Smooth muscle cell (in vitro differentiated cells): ENCODE measurements around the gene CARMIL1. TPM values are rescaled to one million over a fixed set of nuclear protein-coding genes. Genes with fewer than 3 reads are reported as not detected.

Experiments
- DNase-seq: peaks from one replicate; lab custom pipeline; 2025; ENCODE audit not compliant: unreplicated experiment; lab: John Stamatoyannopoulos, UW
- H2AFZ ChIP-seq: fragments of 200-600 bp; sonication (generic); 2 replicates; pipeline ENCODE4 v1.6.0; 2016; ENCODE audit warnings: antibody characterized with exemption, low read depth, mild to moderate bottlenecking
- H3F3A ChIP-seq: fragments of 200-600 bp; sonication (generic); 2 replicates; pipeline ENCODE4 v1.6.0; 2017; ENCODE audit warnings: antibody characterized with exemption, low read depth
- H3K27ac ChIP-seq: fragments of 200-600 bp; sonication (generic); 2 replicates; pipeline ENCODE4 v1.5.1; 2016; ENCODE audit warnings: low read depth, mild to moderate bottlenecking
- H3K27me3 ChIP-seq: fragments of 200-600 bp; sonication (generic); 2 replicates; pipeline ENCODE4 v1.6.1; 2016; ENCODE audit warnings: low read depth, mild to moderate bottlenecking
- H3K36me3 ChIP-seq: fragments of 200-600 bp; sonication (generic); 2 replicates; pipeline ENCODE4 v1.5.1; 2016; ENCODE audit warnings: low read depth
- H3K4me1 ChIP-seq: fragments of 200-600 bp; sonication (generic); 2 replicates; pipeline ENCODE4 v1.5.1; 2016; ENCODE audit warnings: low read depth
- H3K4me2 ChIP-seq: fragments of 200-600 bp; sonication (generic); 2 replicates; pipeline ENCODE4 v1.6.0; 2016; ENCODE audit warnings: mild to moderate bottlenecking
- H3K4me3 ChIP-seq: fragments of 200-600 bp; sonication (generic); 2 replicates; pipeline ENCODE4 v1.5.1; 2016; ENCODE audit warnings: mild to moderate bottlenecking
- H3K79me2 ChIP-seq: fragments of 200-600 bp; sonication (generic); 2 replicates; pipeline ENCODE4 v1.6.0; 2016; ENCODE audit warnings: low read depth, mild to moderate bottlenecking
- H3K9ac ChIP-seq: fragments of 200-600 bp; sonication (generic); 2 replicates; pipeline ENCODE4 v1.6.0; 2016; ENCODE audit warnings: low read depth
- H3K9me3 ChIP-seq: fragments of 200-600 bp; sonication (generic); replicated peaks from 2 replicates; pipeline ENCODE4 v1.5.1; 2016; ENCODE audit warnings: low read depth
- H4K20me1 ChIP-seq: fragments of 200-600 bp; sonication (generic); 2 replicates; pipeline ENCODE4 v1.6.0; 2016; ENCODE audit warnings: low read depth
- WGBS: methylation state at CpG from one replicate; pipeline ENCODE4 v1.1.7; 2016; ENCODE audit warnings: low lambda C conversion rate; 5-methylcytosine and 5-hydroxymethylcytosine counted together
- polyA plus RNA-seq: library from polyadenylated mRNA; unstranded; fragments of >200 nt; fragmentation: Nextera tagmentation; extraction: Ambion mirVana; gene quantifications from 2 replicates; pipeline ENCODE4 v1.2.1, GENCODE V29; 2016
- total RNA-seq: library from RNA; depleted of rRNA; stranded (reverse); fragments of >200 nt; gene quantifications from 2 replicates; pipeline ENCODE4 v1.2.3, GENCODE V29; 2014
- TF ChIP-seq, protein P1 (sequence below): fragments of 200-600 bp; sonication (generic); IDR thresholded peaks from 2 replicates; pipeline ENCODE4 v1.5.1; 2017; ENCODE audit warnings: borderline replicate concordance, mild to moderate bottlenecking, antibody characterized with exemption; ENCODE audit not compliant: insufficient read depth, poor library complexity, severe bottlenecking

Gene CARMIL1
- total and polyA plus RNA-seq, 2 experiments from 2014 or later, result 7.6 to 24.1 TPM

DNA sequence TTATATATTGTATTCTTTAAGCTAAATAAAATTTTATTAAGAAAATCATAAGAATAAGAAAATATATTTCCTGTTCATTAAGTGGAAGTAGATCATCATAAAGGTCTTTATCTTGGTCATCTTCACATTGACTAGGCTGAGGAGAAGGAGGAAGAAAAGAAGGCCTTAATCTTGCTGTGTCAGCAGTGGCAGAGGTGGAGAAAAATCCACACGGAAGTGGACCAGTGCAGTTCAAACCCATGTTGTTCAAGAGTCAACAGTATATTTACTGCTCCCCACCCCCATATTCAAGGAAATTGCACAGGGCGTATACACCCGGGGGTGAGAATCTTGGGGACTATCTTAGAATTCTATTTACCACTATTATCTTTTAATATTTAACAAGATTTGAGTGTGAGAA, 194.3 kb downstream of the CARMIL1 start:
- H3K27ac ChIP-seq, result no peak overlapping the region
- H3K27me3 ChIP-seq, result no peaks in the 10 kb centered on the region
- no peak overlapping the region for H3K4me2 ChIP-seq
- H3K79me2 ChIP-seq, result no peaks in the 10 kb centered on the region
- no peaks in the 10 kb centered on the region for H3K4me1 ChIP-seq
- no peak for DNase-seq
- no peaks in the 10 kb centered on the region for H4K20me1 ChIP-seq
- no peak overlapping the region for H2AFZ ChIP-seq
- no peak overlapping the region for H3K4me3 ChIP-seq
- H3K9me3 ChIP-seq, result no peaks in the 10 kb centered on the region
- H3K36me3 ChIP-seq, result no peaks in the 10 kb centered on the region
- no peaks in the 10 kb centered on the region for H3F3A ChIP-seq
- H3K9ac ChIP-seq, result no peak overlapping the region
- TF ChIP-seq, protein P1, sequence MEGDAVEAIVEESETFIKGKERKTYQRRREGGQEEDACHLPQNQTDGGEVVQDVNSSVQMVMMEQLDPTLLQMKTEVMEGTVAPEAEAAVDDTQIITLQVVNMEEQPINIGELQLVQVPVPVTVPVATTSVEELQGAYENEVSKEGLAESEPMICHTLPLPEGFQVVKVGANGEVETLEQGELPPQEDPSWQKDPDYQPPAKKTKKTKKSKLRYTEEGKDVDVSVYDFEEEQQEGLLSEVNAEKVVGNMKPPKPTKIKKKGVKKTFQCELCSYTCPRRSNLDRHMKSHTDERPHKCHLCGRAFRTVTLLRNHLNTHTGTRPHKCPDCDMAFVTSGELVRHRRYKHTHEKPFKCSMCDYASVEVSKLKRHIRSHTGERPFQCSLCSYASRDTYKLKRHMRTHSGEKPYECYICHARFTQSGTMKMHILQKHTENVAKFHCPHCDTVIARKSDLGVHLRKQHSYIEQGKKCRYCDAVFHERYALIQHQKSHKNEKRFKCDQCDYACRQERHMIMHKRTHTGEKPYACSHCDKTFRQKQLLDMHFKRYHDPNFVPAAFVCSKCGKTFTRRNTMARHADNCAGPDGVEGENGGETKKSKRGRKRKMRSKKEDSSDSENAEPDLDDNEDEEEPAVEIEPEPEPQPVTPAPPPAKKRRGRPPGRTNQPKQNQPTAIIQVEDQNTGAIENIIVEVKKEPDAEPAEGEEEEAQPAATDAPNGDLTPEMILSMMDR, result no peak
- WGBS, result 97% methylated on average over 3 of the region's 3 CpGs

DNA sequence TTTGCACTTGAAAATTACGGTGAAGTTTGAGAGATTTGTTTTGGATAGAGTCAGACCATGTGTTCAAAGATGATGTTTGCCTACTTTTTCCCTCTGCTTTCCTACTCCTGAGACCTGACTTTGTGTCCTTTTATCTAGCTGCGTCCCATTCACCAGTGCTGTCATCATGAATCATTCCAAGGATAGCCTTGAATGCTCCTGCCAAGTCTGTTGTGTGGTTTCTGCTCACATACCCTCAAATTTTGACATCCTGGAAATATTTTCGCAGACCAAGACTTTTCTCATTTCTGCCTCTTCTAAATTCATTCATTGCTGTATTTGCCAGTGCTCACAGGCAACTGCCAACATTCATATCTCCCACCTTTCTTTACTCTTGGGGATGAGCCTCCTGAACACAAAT, 197.0 kb downstream of the CARMIL1 start:
- DNase-seq, result no peak
- H3K9me3 ChIP-seq, result no peaks in the 10 kb centered on the region
- H3K9ac ChIP-seq, result no peak overlapping the region
- no peaks in the 10 kb centered on the region for H3K79me2 ChIP-seq
- H3K27me3 ChIP-seq, result no peaks in the 10 kb centered on the region
- TF ChIP-seq, protein P1, result no peak
- peak overlapping the region; percentile 33 for H3K4me2 ChIP-seq
- H3F3A ChIP-seq, result no peaks in the 10 kb centered on the region
- WGBS, result 61% methylated on average over 3 of the region's 3 CpGs
- no peak overlapping the region for H2AFZ ChIP-seq
- H3K36me3 ChIP-seq, result no peaks in the 10 kb centered on the region
- peaks cover 2% of the 10 kb centered on the region for H3K4me1 ChIP-seq
- no peak overlapping the region for H3K4me3 ChIP-seq
- H3K27ac ChIP-seq, result peak overlapping the region; percentile 33
- H4K20me1 ChIP-seq, result no peaks in the 10 kb centered on the region

DNA sequence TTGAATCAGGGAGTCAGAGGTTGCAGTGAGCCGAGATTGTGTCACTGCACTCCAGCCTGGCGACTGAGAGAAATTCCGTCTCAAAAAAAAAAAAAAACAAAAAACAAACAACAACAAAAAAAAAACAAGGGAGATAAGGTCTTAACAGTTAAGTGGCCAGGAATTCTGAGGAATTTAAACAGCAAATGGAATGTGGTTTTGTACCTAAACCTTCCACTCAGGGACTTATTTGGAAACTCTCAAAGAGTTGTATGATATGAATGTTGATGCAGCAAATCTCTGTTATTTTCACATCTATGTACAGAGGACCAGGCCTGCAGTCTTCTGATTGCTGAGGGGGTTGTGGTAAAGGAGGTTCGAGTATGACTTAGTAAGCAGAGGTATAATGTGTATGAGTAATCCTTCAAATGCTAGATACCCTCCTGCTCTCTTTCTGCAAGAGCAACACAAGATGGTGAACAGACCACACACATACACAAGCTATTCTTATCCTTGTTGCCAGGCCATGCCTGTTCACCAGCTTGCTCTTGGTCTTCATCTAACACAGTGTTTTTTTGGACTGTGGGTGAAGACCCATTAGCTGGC, 197.9 kb downstream of the CARMIL1 start:
- no peaks in the 10 kb centered on the region for H3F3A ChIP-seq
- TF ChIP-seq, protein P1, result no peak
- 47% methylated on average over 4 of the region's 4 CpGs for WGBS
- no peak for DNase-seq
- H3K9ac ChIP-seq, result no peak overlapping the region
- H3K36me3 ChIP-seq, result no peaks in the 10 kb centered on the region
- no peaks in the 10 kb centered on the region for H3K9me3 ChIP-seq
- H3K79me2 ChIP-seq, result no peaks in the 10 kb centered on the region
- peak overlapping the region; percentile 32 for H3K4me2 ChIP-seq
- peaks cover 10% of the 10 kb centered on the region for H3K4me1 ChIP-seq
- H2AFZ ChIP-seq, result no peak overlapping the region
- no peak overlapping the region for H3K4me3 ChIP-seq
- peak overlapping the region; percentile 33 for H3K27ac ChIP-seq
- H3K27me3 ChIP-seq, result no peaks in the 10 kb centered on the region
- H4K20me1 ChIP-seq, result no peaks in the 10 kb centered on the region

DNA sequence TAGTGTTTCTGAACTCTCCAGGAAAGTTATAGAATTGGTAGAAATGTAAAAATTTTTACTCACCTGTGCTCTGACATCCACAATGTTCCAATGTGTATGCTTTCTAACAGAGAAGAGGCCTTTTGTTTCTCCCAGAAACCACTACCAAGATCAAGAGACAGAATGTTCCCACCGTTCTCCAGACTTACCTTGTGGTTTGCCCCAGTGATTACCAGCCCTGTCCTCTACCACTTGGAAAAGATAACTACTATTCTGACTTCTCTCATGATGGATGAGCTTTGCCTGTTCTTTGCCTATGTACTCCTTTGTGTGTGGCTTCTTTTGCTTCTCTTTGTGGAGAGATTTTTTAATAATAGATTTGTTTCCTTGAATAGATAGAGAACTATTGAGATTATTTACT, 199.8 kb downstream of the CARMIL1 start:
- Histone ChIP-seq H3K9ac (no peak overlapping the region), H3K9me3 (no peaks in the 10 kb centered on the region), H3K27me3 (no peaks in the 10 kb centered on the region), H3K4me1 (peaks cover 11% of the 10 kb centered on the region), H3K27ac (no peak overlapping the region), H3K36me3 (no peaks in the 10 kb centered on the region), H3K79me2 (no peaks in the 10 kb centered on the region), H3K4me2 (no peak overlapping the region), H3K4me3 (no peak overlapping the region), H3F3A (no peaks in the 10 kb centered on the region), H4K20me1 (no peaks in the 10 kb centered on the region), H2AFZ (no peak overlapping the region)
- TF ChIP-seq, protein P1, result no peak
- DNase-seq, result no peak
- WGBS, result 43% methylated on average over 1 of the region's 1 CpG
